H1 (cell line): ENCODE results near the gene HTRA1. TPM values are rescaled to one million over a fixed set of nuclear protein-coding genes. Genes with fewer than 3 reads are reported as not detected.

Experiments
- CTCF ChIA-PET: fragments of 300-600 bp; sonication (Branson Sonifier 250); formaldehyde crosslinking; loops from one replicate; lab custom pipeline; 2021; ENCODE audit not compliant: partially characterized antibody; lab: Charles Lee
- POLR2A ChIA-PET: fragments of 300-600 bp; sonication (Branson Sonifier 250); formaldehyde crosslinking; loops from one replicate; lab custom pipeline; 2021; ENCODE audit warnings: inconsistent platforms; ENCODE audit not compliant: partially characterized antibody; lab: Charles Lee
- DNase-seq, 2 experiments: peaks; one replicate each; pipeline versions ENCODE4 v3.0.0 to v3.0.0-alpha.2; 2010 to 2022; ENCODE audit warnings: low spot score in 2 of 2, low read depth in 1 of 2, mixed read lengths in 1 of 2
- FAIRE-seq: peaks from 2 replicates; lab custom pipeline; 2011; peaks lifted over from hg19 to GRCh38; lab: Jason Lieb, UNC
- H2AFZ ChIP-seq: 2 replicates; pipeline ENCODE4 v1.8.1; 2012; ENCODE audit warnings: low read length, inconsistent platforms
- H2AK5ac ChIP-seq: 2 replicates; pipeline ENCODE4 v1.6.1; 2013; ENCODE audit warnings: low read depth, low read length
- H2BK120ac ChIP-seq: replicated peaks from 2 replicates; pipeline ENCODE3; 2013; ENCODE audit warnings: low read depth, low read length, inconsistent platforms
- H2BK12ac ChIP-seq: 2 replicates; pipeline ENCODE4 v1.6.1; 2013; ENCODE audit warnings: low read depth, low read length
- H2BK15ac ChIP-seq: 2 replicates; pipeline ENCODE4 v1.6.1; 2013; ENCODE audit warnings: low read length
- H2BK20ac ChIP-seq: 2 replicates; pipeline ENCODE4 v1.6.1; 2013; ENCODE audit warnings: low read length
- H2BK5ac ChIP-seq: 2 replicates; pipeline ENCODE4 v1.6.1; 2013; ENCODE audit warnings: low read depth, low read length
- H3K14ac ChIP-seq: 2 replicates; pipeline ENCODE4 v1.6.1; 2013; ENCODE audit warnings: inconsistent platforms; ENCODE audit not compliant: insufficient read length
- H3K18ac ChIP-seq: 2 replicates; pipeline ENCODE4 v1.6.1; 2013; ENCODE audit warnings: low read length; ENCODE audit errors: extremely low read depth
- H3K23ac ChIP-seq: 2 replicates; pipeline ENCODE4 v1.6.1; 2013; ENCODE audit warnings: inconsistent platforms; ENCODE audit not compliant: insufficient read length
- H3K23me2 ChIP-seq: 2 replicates; pipeline ENCODE4 v1.6.1; 2013; ENCODE audit warnings: low read depth, low read length
- H3K27ac ChIP-seq: 2 replicates; pipeline ENCODE4 v1.6.1; 2011; ENCODE audit warnings: low read depth, low read length, inconsistent platforms
- H3K27me3 ChIP-seq, 4 experiments: replicated peaks in 1 of 4; 1 replicate in 1 of 4; 2 replicates in 3 of 4; pipeline versions ENCODE4 v1.6.1 to v1.8.1; 2011 to 2013; ENCODE audit warnings: low read length in 3 of 4, mild to moderate bottlenecking in 3 of 4, inconsistent platforms in 2 of 4, mixed read lengths in 2 of 4, moderate library complexity in 1 of 4; ENCODE audit not compliant: control insufficient read depth in 3 of 4, insufficient read depth in 3 of 4; ENCODE audit errors: extremely low read depth in 1 of 4
- H3K36me3 ChIP-seq, 4 experiments: 2 replicates each; pipeline versions ENCODE4 v1.6.1 to v1.8.1; 2011 to 2013; ENCODE audit warnings: mild to moderate bottlenecking in 4 of 4, low read length in 3 of 4, moderate library complexity in 2 of 4, control low read depth in 1 of 4, inconsistent platforms in 1 of 4; ENCODE audit not compliant: insufficient read depth in 4 of 4, control insufficient read depth in 2 of 4
- H3K4ac ChIP-seq: replicated peaks from 2 replicates; pipeline ENCODE3; 2013; ENCODE audit warnings: low read length, low read depth, mixed read lengths, inconsistent platforms; ENCODE audit not compliant: insufficient read length
- H3K4me1 ChIP-seq, 4 experiments: replicated peaks in 1 of 4; 1 replicate in 1 of 4; 2 replicates in 3 of 4; pipeline versions ENCODE4 v1.6.1 to v1.8.1; 2011 to 2013; ENCODE audit warnings: low read length in 3 of 4, inconsistent platforms in 2 of 4, mixed read lengths in 1 of 4; ENCODE audit not compliant: insufficient read depth in 4 of 4, control insufficient read depth in 3 of 4
- H3K4me2 ChIP-seq, 2 experiments: 2 replicates each; pipeline versions ENCODE4 v1.6.1 to v1.8.1; 2011 to 2013; ENCODE audit warnings: low read depth in 2 of 2, low read length in 2 of 2, control low read depth in 1 of 2, inconsistent platforms in 1 of 2, mild to moderate bottlenecking in 1 of 2; ENCODE audit not compliant: insufficient read depth in 1 of 2
- H3K4me3 ChIP-seq, 4 experiments: fragments of 200-600, 300-600 bp in 1 of 4; sonication (generic), shearing (Covaris generic), sonication (Bioruptor Twin) in 1 of 4; 2 replicates each; pipeline versions ENCODE4 v1.5.1 to v1.8.1; 2011 to 2016; ENCODE audit warnings: low read length in 4 of 4, low read depth in 3 of 4, control low read depth in 2 of 4, inconsistent platforms in 2 of 4, mild to moderate bottlenecking in 2 of 4, mixed read lengths in 1 of 4, moderate library complexity in 1 of 4; ENCODE audit not compliant: insufficient read depth in 2 of 4; ENCODE audit errors: extremely low read depth in 1 of 4
- H3K56ac ChIP-seq: replicated peaks from 2 replicates; pipeline ENCODE3; 2013; ENCODE audit warnings: low read depth, mild to moderate bottlenecking, mixed read lengths, low read length, inconsistent platforms; ENCODE audit not compliant: insufficient read length
- H3K79me1 ChIP-seq: 2 replicates; pipeline ENCODE4 v1.6.1; 2013; ENCODE audit warnings: low read depth, low read length, control low read depth
- H3K79me2 ChIP-seq, 2 experiments: 2 replicates each; pipeline versions ENCODE4 v1.6.1 to v1.8.1; 2012 to 2013; ENCODE audit warnings: low read length in 2 of 2, mild to moderate bottlenecking in 2 of 2, inconsistent platforms in 1 of 2; ENCODE audit not compliant: insufficient read depth in 2 of 2, control insufficient read depth in 1 of 2
- H3K9ac ChIP-seq, 4 experiments: replicated peaks in 1 of 4; 1 replicate in 1 of 4; 2 replicates in 3 of 4; pipeline versions ENCODE4 v1.6.1 to v1.8.1; 2011 to 2013; ENCODE audit warnings: low read depth in 3 of 4, low read length in 3 of 4, control low read depth in 2 of 4, mild to moderate bottlenecking in 2 of 4, moderate library complexity in 2 of 4, inconsistent platforms in 1 of 4; ENCODE audit errors: extremely low read depth in 1 of 4
- H3K9me3 ChIP-seq, 2 experiments: 2 replicates each; pipeline versions ENCODE4 v1.6.1 to v1.8.1; 2012 to 2013; ENCODE audit warnings: mild to moderate bottlenecking in 2 of 2, moderate library complexity in 2 of 2, control low read depth in 1 of 2, inconsistent platforms in 1 of 2, low read depth in 1 of 2, low read length in 1 of 2, mixed read lengths in 1 of 2; ENCODE audit not compliant: insufficient read depth in 2 of 2
- H4K20me1 ChIP-seq, 2 experiments: replicated peaks in 1 of 2; 2 replicates each; pipeline versions ENCODE3 to v1.8.1; 2011 to 2013; ENCODE audit warnings: inconsistent platforms in 2 of 2, low read length in 2 of 2, mild to moderate bottlenecking in 1 of 2; ENCODE audit not compliant: insufficient read depth in 2 of 2, control insufficient read depth in 1 of 2
- H4K5ac ChIP-seq: 2 replicates; pipeline ENCODE4 v1.6.1; 2013; ENCODE audit warnings: low read length, low read depth, mixed read lengths, inconsistent platforms; ENCODE audit not compliant: insufficient read length
- H4K8ac ChIP-seq: 2 replicates; pipeline ENCODE4 v1.8.0; 2013; ENCODE audit warnings: mild to moderate bottlenecking, moderate library complexity, low read length, inconsistent platforms; ENCODE audit not compliant: insufficient read depth; ENCODE audit errors: extremely low read depth
- H4K91ac ChIP-seq: replicated peaks from 2 replicates; pipeline ENCODE3; 2013; ENCODE audit warnings: low read length, mixed read lengths, inconsistent platforms; ENCODE audit not compliant: insufficient read length
- RAD21 ChIP-seq, 2 experiments: IDR thresholded peaks in 1 of 2; conservative IDR thresholded peaks in 1 of 2; 2 replicates each; pipeline ENCODE4 v1.6.1; 2011; ENCODE audit warnings: low read depth in 2 of 2, low read length in 2 of 2, improper control_type of control experiment in 1 of 2, inconsistent platforms in 1 of 2, mild to moderate bottlenecking in 1 of 2, moderate library complexity in 1 of 2
- SIRT6 ChIP-seq: IDR thresholded peaks from one replicate; pipeline ENCODE4 v1.7.1; 2012; ENCODE audit warnings: low read length, inconsistent platforms
- WGBS, 2 experiments: shearing (Covaris generic) in 1 of 2; methylation state at CpG; one replicate each; pipeline versions ENCODE4 v1.1.6 to v1.1.7; 2013 to 2015; ENCODE audit warnings: low lambda C conversion rate in 2 of 2, mixed read lengths in 2 of 2, inconsistent platforms in 1 of 2, low coverage in 1 of 2, missing lambda C conversion rate in 1 of 2; ENCODE audit not compliant: insufficient replicate concordance in 2 of 2, insufficient coverage in 1 of 2, insufficient read length in 1 of 2; ENCODE audit errors: extremely low coverage in 1 of 2, missing lambda C conversion rate in 1 of 2; 5-methylcytosine and 5-hydroxymethylcytosine counted together
- polyA plus RNA-seq, 7 experiments: library from polyadenylated mRNA; depleted of rRNA in 3 of 7; stranded (reverse) in 5 of 7; unstranded in 2 of 7; fragments of >200 nt in 5 of 7; fragments of 200-250 nt in 2 of 7; gene quantifications; 1 replicate in 5 of 7; 2 replicates in 1 of 7; 4 replicates in 1 of 7; pipeline versions ENCODE4 v1.2.1 to v1.2.3, GENCODE V29; 2011 to 2013; ENCODE audit warnings: missing spikeins in 2 of 7, mixed read lengths in 2 of 7
- total RNA-seq: library from RNA; stranded (reverse); fragmentation: NEBNext Ultra II Directional; extraction: Animal tissue kit (Norgen Biotek cat#: 25700); gene quantifications from 2 replicates; pipeline ENCODE4 v1.2.1, GENCODE V29; 2021
- TF ChIP-seq, protein P1 (sequence below), 3 experiments: IDR thresholded peaks; 1 replicate in 2 of 3; 2 replicates in 1 of 3; pipeline versions ENCODE4 v1.5.1 to v1.6.1; 2011; ENCODE audit warnings: low read length in 3 of 3, mild to moderate bottlenecking in 3 of 3, inconsistent platforms in 2 of 3, low read depth in 1 of 3, moderate library complexity in 1 of 3; ENCODE audit not compliant: insufficient read depth in 1 of 3; ENCODE audit errors: control extremely low read depth in 1 of 3

HTRA1 gene
- total and polyA plus RNA-seq, 2 of the 8 experiments (the other 6 are each of a cell fraction or from before 2014, with no cell fraction given) = 15.8 to 20.1 TPM

DNA sequence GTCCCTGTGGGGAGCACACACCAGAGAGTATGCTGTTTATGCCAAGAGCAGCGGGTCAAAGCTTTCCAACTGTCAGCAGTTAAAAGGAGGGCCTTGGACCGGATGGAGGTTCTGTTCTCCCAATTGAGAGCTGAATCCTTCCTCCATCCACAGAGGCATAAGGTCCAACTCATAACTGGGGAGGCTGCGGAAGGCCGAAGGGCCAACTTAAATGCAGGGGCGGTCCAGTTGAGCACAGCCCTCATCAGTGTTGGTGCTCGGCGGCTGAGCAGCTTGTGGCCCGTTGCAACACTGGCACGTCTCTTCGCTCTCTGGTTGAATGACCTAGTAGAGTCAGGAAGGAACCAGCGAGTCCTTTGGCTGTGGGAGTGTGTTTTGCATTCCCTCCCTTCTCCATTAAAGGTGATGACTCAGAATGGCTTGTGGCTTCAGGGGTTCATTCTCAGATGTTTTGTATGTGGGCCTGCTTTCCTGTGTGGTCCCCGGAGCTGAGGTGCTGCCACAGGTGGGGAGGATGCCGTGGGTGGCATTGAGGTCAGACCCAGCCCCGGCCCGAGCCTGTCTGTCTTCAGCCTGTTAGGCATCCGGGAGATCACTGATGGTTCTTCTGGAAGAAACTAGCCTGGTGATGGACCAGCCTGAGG lies 54.4 kb downstream of the HTRA1 start:
- Histone ChIP-seq H2BK5ac (no peak overlapping the region), H2AFZ (no peak overlapping the region), H3K27me3 (no peaks in the 10 kb centered on the region; a peak in 1 of 7 replicates), H3K14ac (no peak overlapping the region), H2BK15ac (no peak overlapping the region), H3K23me2 (no peaks in the 10 kb centered on the region), H4K91ac (no peak overlapping the region), H3K18ac (no peak overlapping the region), H3K23ac (no peak overlapping the region), H3K27ac (no peak overlapping the region), H3K36me3 (no peaks in the 10 kb centered on the region), H2AK5ac (no peak overlapping the region), H3K79me2 (no peaks in the 10 kb centered on the region)
- FAIRE-seq = no peak
- 91% methylated on average over 16 of the region's 16 CpGs; no CpG with 5 or more reads in 1 of the 2 experiments for WGBS, 2 experiments
- TF ChIP-seq RAD21 (IDR thresholded peaks at IDR 0.05 in 1 of 2, conservative IDR thresholded peaks at IDR 0.05 in 1 of 2; ENCODE audit: low read depth in 2 of 2, low read length in 2 of 2) (no peak), SIRT6 (no peak)
- TF ChIP-seq, protein P1, sequence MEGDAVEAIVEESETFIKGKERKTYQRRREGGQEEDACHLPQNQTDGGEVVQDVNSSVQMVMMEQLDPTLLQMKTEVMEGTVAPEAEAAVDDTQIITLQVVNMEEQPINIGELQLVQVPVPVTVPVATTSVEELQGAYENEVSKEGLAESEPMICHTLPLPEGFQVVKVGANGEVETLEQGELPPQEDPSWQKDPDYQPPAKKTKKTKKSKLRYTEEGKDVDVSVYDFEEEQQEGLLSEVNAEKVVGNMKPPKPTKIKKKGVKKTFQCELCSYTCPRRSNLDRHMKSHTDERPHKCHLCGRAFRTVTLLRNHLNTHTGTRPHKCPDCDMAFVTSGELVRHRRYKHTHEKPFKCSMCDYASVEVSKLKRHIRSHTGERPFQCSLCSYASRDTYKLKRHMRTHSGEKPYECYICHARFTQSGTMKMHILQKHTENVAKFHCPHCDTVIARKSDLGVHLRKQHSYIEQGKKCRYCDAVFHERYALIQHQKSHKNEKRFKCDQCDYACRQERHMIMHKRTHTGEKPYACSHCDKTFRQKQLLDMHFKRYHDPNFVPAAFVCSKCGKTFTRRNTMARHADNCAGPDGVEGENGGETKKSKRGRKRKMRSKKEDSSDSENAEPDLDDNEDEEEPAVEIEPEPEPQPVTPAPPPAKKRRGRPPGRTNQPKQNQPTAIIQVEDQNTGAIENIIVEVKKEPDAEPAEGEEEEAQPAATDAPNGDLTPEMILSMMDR (IDR thresholded peaks at IDR 0.05; ENCODE audit: control extremely low read depth in 1 of 3, insufficient read depth in 1 of 3, low read depth in 1 of 3, low read length in 3 of 3) = no peak
- TF ChIP-seq, all 59 proteins: peak for 0
- ChIA-PET POLR2A (no interaction called here), CTCF (interaction anchor here (0.8 to 2.4 kb wide), 10 partner anchors 9 to 242 kb away, joined by 3 to 9 read pairs (median 4); no protein-coding TSS in a partner anchor)
- Histone ChIP-seq H4K20me1 (no peaks in the 10 kb centered on the region), H2BK20ac (no peak overlapping the region), H3K4me2 (no peak overlapping the region), H3K4me3 (no peak overlapping the region), H3K79me1 (no peaks in the 10 kb centered on the region), H3K9me3 (no peaks in the 10 kb centered on the region), H3K4ac (no peak overlapping the region), H2BK120ac (no peak overlapping the region), H3K56ac (no peak overlapping the region), H3K4me1 (no peaks in the 10 kb centered on the region), H4K5ac (no peak overlapping the region), H4K8ac (no peak overlapping the region), H2BK12ac (no peak overlapping the region), H3K9ac (no peak overlapping the region)
- no peak for DNase-seq
